Activated naive CD8-positive, alpha-beta T cell (primary cell): ENCODE data around the gene PPP2R5A.
"Not testable (repeated sequence)": the region's sequence is repeated elsewhere in the genome, so short reads cannot be mapped to it uniquely, and the experiment has no call there.

Experiments
- H3K27ac Mint-ChIP-seq: one replicate; pipeline ENCODE4 v1.8.0; 2021; ENCODE audit warnings: mixed read lengths
- H3K27me3 Mint-ChIP-seq: one replicate; pipeline ENCODE4 v1.8.0; 2021; ENCODE audit warnings: mixed read lengths
- H3K36me3 Mint-ChIP-seq: one replicate; pipeline ENCODE4 v1.8.0; 2021; ENCODE audit warnings: mixed read lengths
- H3K4me1 Mint-ChIP-seq: one replicate; pipeline ENCODE4 v1.8.0; 2021; ENCODE audit warnings: low read depth, mixed read lengths
- H3K4me3 Mint-ChIP-seq: one replicate; pipeline ENCODE4 v1.8.0; 2021; ENCODE audit warnings: mild to moderate bottlenecking, mixed read lengths
- H3K9me3 Mint-ChIP-seq: one replicate; pipeline ENCODE4 v1.8.0; 2021; ENCODE audit warnings: low read depth, mixed read lengths

The PPP2R5A gene

DNA sequence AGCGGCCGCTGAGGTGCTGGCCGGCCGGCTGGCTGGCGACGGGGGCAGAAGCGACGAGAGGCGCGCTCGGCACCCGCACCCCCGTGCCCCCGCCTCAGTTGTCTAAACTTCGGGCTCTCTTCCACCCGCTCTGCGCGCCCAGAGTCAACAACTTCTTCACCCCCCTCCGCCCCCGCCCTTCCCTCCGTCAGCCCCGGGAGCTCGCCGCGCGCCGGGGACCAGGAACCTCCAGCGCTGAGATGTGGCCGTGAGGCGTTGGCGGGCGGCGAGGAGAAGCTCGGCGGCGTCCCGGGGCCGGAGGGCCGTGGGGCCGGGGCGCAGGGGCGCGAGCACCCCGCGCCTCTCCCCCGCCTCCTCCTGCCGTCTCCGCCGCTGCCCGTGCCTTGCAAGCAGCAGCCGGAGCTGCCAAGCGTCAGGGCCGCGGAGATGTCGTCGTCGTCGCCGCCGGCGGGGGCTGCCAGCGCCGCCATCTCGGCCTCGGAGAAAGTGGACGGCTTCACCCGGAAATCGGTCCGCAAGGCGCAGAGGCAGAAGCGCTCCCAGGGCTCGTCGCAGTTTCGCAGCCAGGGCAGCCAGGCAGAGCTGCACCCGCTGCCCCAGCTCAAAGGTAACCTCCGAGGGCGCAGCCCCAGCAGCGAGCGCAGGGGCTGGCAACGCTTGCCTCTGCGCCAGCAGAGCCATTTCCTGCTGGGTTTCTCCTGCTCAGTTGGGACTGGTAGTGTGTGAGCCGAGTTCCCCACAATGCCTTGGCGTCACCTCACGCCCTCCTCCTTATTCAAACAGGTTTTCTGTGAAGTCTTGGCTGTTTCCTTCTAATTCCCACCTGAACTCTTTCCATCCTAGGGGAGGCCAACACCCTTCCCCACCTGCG lies 710 bp downstream of the PPP2R5A start:
- H3K4me3 Mint-ChIP-seq, result peak overlapping the region; percentile 99
- H3K4me1 Mint-ChIP-seq, result peaks cover 46% of the 10 kb centered on the region
- H3K36me3 Mint-ChIP-seq, result peaks cover 4% of the 10 kb centered on the region
- peak overlapping the region; percentile 97 for H3K27ac Mint-ChIP-seq
- no peaks in the 10 kb centered on the region for H3K9me3 Mint-ChIP-seq
- no peaks in the 10 kb centered on the region for H3K27me3 Mint-ChIP-seq

DNA sequence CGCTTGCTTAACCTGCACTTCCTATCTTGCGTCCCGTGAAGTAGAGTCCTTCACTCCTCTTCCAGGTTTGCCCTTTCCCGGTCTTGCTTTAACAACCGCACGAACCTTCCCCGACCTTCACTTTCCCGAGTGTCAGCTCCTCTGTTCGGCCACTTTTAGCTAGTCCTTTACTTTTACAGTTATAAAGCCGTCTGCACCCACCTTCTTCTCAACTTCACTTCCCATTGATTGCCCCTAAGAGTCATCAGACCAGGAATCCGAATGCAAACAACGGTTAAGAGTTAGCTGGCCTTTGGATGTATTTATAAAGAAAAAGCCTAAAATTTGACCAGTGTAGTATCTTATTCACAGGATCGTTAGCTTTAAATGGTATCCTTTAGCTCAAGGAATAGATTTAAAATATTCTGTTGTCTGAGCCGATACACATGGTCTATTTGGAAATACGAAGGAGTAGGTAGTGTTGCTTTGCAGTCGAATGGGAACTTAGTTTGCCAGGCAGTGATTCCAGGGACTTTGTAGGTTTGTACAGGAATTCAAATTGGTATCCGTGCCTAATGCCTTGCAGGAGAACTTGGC lies 1.4 kb downstream of the PPP2R5A start:
- Mint-ChIP-seq H3K36me3 (peaks cover 4% of the 10 kb centered on the region), H3K27ac (peak overlapping the region; percentile 97), H3K27me3 (no peaks in the 10 kb centered on the region), H3K4me3 (peak overlapping the region; percentile 99), H3K4me1 (peaks cover 53% of the 10 kb centered on the region), H3K9me3 (no peaks in the 10 kb centered on the region)

- Mint-ChIP-seq H3K9me3 (no peaks in the 10 kb centered on the region), H3K27me3 (no peaks in the 10 kb centered on the region), H3K4me3 (peak overlapping the region; percentile 99), H3K4me1 (peaks cover 60% of the 10 kb centered on the region), H3K36me3 (peaks cover 4% of the 10 kb centered on the region), H3K27ac (peak overlapping the region; percentile 97)
Observed at GRCh38 chr1:212287261-212287895, 2.2 kb downstream of the PPP2R5A start.

- H3K27ac Mint-ChIP-seq, H3K9me3 Mint-ChIP-seq, H3K27me3 Mint-ChIP-seq, H3K36me3 Mint-ChIP-seq: not testable (repeated sequence)
- Mint-ChIP-seq H3K4me1 (peaks cover 66% of the 10 kb centered on the region), H3K4me3 (peak overlapping the region; percentile 77)
Observed at GRCh38 chr1:212287995-212288394, 2.8 kb downstream of the PPP2R5A start.

- Mint-ChIP-seq H3K4me1 (peaks cover 70% of the 10 kb centered on the region), H3K27me3 (no peaks in the 10 kb centered on the region), H3K36me3 (peaks cover 4% of the 10 kb centered on the region), H3K27ac (no peak overlapping the region), H3K9me3 (no peaks in the 10 kb centered on the region), H3K4me3 (peak overlapping the region; percentile 77)
Observed at GRCh38 chr1:212288615-212289014, 3.4 kb downstream of the PPP2R5A start.

- peaks cover 68% of the 10 kb centered on the region for H3K4me1 Mint-ChIP-seq
- H3K9me3 Mint-ChIP-seq, result no peaks in the 10 kb centered on the region
- no peaks in the 10 kb centered on the region for H3K27me3 Mint-ChIP-seq
- peaks cover 4% of the 10 kb centered on the region for H3K36me3 Mint-ChIP-seq
- peak overlapping the region; percentile 54 for H3K4me3 Mint-ChIP-seq
- H3K27ac Mint-ChIP-seq, result no peak overlapping the region
Observed at GRCh38 chr1:212289262-212290077, 4.3 kb downstream of the PPP2R5A start.

- peak overlapping the region; percentile 78 for H3K4me3 Mint-ChIP-seq
- H3K27ac Mint-ChIP-seq, result peak overlapping the region; percentile 68
- peaks cover 4% of the 10 kb centered on the region for H3K36me3 Mint-ChIP-seq
- H3K4me1 Mint-ChIP-seq, result peaks cover 74% of the 10 kb centered on the region
- no peaks in the 10 kb centered on the region for H3K9me3 Mint-ChIP-seq
- H3K27me3 Mint-ChIP-seq, result no peaks in the 10 kb centered on the region
Observed at GRCh38 chr1:212290608-212291007, 5.4 kb downstream of the PPP2R5A start.

GRCh38 chr1:212291505-212292134 lies 6.4 kb downstream of the PPP2R5A start:
- peak overlapping the region; percentile 33 for H3K4me3 Mint-ChIP-seq
- H3K27ac Mint-ChIP-seq, result peak overlapping the region; percentile 2
- peaks cover 4% of the 10 kb centered on the region for H3K36me3 Mint-ChIP-seq
- H3K4me1 Mint-ChIP-seq, result peaks cover 84% of the 10 kb centered on the region
- H3K9me3 Mint-ChIP-seq, result no peaks in the 10 kb centered on the region
- H3K27me3 Mint-ChIP-seq, result no peaks in the 10 kb centered on the region

DNA sequence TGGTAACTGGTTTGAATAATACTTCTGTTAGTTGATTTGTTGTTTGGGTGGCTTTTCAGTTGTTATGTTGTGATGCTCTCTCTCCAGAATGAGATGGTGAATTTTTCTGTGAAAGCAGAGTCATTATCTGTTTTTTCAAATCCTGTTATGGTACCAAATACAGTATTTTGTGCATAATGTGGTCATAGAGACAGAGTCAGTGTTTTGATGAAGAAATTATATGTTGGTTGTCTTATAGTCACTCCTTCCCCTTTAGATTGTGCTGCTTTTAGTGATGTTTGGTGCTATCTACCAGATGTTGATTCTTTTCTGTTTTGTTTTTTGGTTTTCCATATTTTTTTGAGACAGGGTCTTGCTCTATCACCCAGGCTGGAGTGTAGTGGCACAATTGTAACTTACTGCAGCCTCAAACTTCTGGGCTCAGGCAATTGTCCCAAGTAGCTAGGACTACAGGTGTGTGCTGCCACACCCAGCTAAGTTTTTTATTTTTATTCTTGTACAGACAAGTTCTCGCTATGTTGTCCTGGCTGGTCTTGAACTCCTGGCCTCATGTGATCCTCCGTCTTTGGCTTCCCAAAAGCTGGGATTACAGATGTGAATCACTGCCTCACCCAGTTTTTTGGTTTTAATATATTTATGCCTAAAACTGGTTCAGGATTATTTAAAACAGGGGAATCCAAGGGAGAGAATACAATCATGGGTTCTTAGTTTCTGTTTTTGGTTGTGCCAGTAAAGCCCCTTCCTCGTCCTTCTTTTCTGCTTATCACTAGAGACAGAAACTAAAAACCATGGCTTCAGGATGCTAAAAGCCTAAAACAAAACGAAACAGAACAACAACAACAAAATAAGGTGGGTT lies 7.3 kb downstream of the PPP2R5A start:
- H3K9me3 Mint-ChIP-seq, result no peaks in the 10 kb centered on the region
- peak overlapping the region; percentile 67 for H3K4me3 Mint-ChIP-seq
- no peaks in the 10 kb centered on the region for H3K27me3 Mint-ChIP-seq
- peaks cover 86% of the 10 kb centered on the region for H3K4me1 Mint-ChIP-seq
- peaks cover 4% of the 10 kb centered on the region for H3K36me3 Mint-ChIP-seq
- no peak overlapping the region for H3K27ac Mint-ChIP-seq

DNA sequence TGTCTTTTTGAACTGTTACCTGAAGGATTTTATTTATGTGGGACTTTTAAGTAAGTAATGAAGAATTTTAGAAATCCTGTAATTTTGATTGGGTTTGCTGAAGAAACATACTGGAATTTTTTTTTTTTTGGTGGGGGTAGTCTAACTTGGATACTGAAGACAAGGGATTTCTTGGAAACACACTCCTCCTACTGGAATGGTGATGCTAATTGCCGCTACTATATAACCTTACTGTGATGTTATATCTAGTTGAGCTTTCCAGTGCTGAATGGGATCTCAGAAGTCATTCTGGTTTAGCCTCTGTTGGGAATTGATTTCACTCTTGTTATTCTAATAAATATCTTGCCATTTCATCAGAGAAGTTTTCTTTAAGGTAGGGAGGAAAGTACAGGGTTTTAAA lies 8.4 kb downstream of the PPP2R5A start:
- Mint-ChIP-seq H3K27me3 (no peaks in the 10 kb centered on the region), H3K27ac (peak overlapping the region; percentile 8), H3K4me1 (peaks cover 80% of the 10 kb centered on the region), H3K36me3 (peaks cover 4% of the 10 kb centered on the region), H3K4me3 (peak overlapping the region; percentile 2), H3K9me3 (no peaks in the 10 kb centered on the region)

- Mint-ChIP-seq H3K27ac (peak overlapping the region; percentile 42), H3K27me3 (no peaks in the 10 kb centered on the region), H3K9me3 (no peaks in the 10 kb centered on the region), H3K4me3 (no peak overlapping the region), H3K4me1 (peaks cover 78% of the 10 kb centered on the region), H3K36me3 (peaks cover 4% of the 10 kb centered on the region)
Observed at GRCh38 chr1:212294983-212295382, 9.8 kb downstream of the PPP2R5A start.

- no peaks in the 10 kb centered on the region for H3K9me3 Mint-ChIP-seq
- H3K36me3 Mint-ChIP-seq, result peaks cover 3% of the 10 kb centered on the region
- H3K27me3 Mint-ChIP-seq, result no peaks in the 10 kb centered on the region
- H3K4me3 Mint-ChIP-seq, result no peak overlapping the region
- H3K27ac Mint-ChIP-seq, result peak overlapping the region; percentile 6
- peaks cover 75% of the 10 kb centered on the region for H3K4me1 Mint-ChIP-seq
Observed at GRCh38 chr1:212295579-212295978, 10.4 kb downstream of the PPP2R5A start.

DNA sequence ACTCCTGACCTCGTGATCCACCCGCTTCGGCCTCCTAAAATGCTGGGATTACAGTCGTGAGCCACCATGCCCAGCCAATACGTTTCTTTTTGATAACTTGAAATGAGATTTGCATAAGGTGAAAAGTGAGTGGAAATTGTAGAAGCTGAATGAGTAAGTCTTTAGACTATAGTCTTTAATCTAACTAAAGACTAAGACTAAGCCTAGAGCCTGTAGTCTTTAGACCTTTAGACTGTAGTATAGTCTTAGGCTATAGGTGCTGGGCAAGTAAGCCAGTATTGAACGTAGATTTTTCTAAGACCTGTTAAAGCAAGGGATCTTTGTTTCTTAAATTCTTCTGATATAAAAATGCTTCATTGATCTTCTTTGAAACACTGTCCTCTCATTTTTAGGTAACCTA lies 12.1 kb downstream of the PPP2R5A start:
- Mint-ChIP-seq H3K9me3 (no peaks in the 10 kb centered on the region), H3K4me1 (peaks cover 68% of the 10 kb centered on the region), H3K36me3 (no peaks in the 10 kb centered on the region), H3K27me3 (no peaks in the 10 kb centered on the region), H3K4me3 (no peak overlapping the region), H3K27ac (no peak overlapping the region)
